ENCODE data around the gene ADAM15. TPM values are rescaled to one million over a fixed set of nuclear protein-coding genes. Genes with fewer than 3 reads are reported as not detected.

Gene ADAM15
- total and polyA plus RNA-seq, 2 donors (not counting 3 experiments of a cell fraction or from before 2014, with no cell fraction given) = 295 to 299 TPM

DNA sequence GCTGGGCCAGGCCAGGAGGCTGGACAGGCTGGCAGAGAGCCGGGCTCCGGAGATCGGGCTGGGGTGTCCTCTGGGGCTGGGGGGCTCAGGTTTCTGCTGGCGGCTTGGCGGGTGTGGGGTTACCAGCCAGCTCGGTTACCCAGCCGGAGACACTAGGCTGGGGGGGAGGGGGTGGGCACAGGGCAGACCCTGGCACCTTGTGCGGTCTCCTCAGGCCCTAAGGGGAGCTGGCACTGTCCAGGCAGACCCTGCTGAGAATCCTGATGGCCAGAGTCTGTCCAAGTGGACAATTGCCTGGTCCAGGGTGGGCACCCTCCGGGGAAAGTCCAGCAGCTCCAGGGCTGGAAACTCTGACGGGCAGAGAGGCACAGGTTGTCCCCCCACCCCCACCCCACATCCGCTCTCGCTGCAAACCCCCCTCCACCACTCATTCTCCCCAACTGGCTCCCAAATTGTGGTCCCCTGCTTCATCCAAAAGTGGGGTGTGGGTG is 41.9 kb upstream of the ADAM15 start:
- H3K27me3 ChIP-seq (ENCODE audit: control insufficient read depth in 2 of 2, insufficient read depth in 2 of 2, low read length in 2 of 2) = no peaks in the 10 kb centered on the region
- H3K79me2 ChIP-seq (ENCODE audit: control insufficient read depth, insufficient read depth, low read length) = peaks cover 11% of the 10 kb centered on the region
- H3K9ac ChIP-seq (replicated peaks; ENCODE audit: extremely low read depth, insufficient read depth, low read length) = no peak overlapping the region
- ChIA-PET POLR2A (no interaction called here), CTCF (interaction anchor here (4.3 kb wide), 1 partner anchor 8 kb away, joined by 40 read pairs; no protein-coding TSS in a partner anchor)
- dilution Hi-C loops (cut with MboI; ENCODE audit: extremely low pct_ligation_motif_present, low sequenced_read_pairs) (no loop called here), intact Hi-C loops (cut with micrococcal nuclease) (no loop called here)
- no TSS peak for BruUV-seq (replicated peaks)
- H2AFZ ChIP-seq (ENCODE audit: low read depth, low read length) = no peak overlapping the region
- TF ChIP-seq EZH2 (IDR thresholded peaks at IDR 0.05; ENCODE audit: borderline replicate concordance, low read depth, low read length, severe bottlenecking) (no peak), MYC (IDR thresholded peaks at IDR 0.05; ENCODE audit: low read depth, low read length) (no peak), POLR2AphosphoS5 (IDR thresholded peaks at IDR 0.05; ENCODE audit: insufficient read depth, low read depth, low read length) (no peak), POLR2A (IDR thresholded peaks at IDR 0.05; ENCODE audit: low read depth, low read length) (no peak), GATA2 (IDR thresholded peaks at IDR 0.05; ENCODE audit: insufficient read depth, insufficient read length, low read depth, low read length) (no peak), FOS (IDR thresholded peaks at IDR 0.05; ENCODE audit: borderline replicate concordance, insufficient read depth, low read length) (no peak), JUN (IDR thresholded peaks at IDR 0.05; ENCODE audit: borderline replicate concordance, insufficient read depth, insufficient read length, low read depth) (no peak)
- TF ChIP-seq, protein P1, sequence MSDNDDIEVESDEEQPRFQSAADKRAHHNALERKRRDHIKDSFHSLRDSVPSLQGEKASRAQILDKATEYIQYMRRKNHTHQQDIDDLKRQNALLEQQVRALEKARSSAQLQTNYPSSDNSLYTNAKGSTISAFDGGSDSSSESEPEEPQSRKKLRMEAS (IDR thresholded peaks at IDR 0.05; ENCODE audit: insufficient read depth, insufficient read length) = no peak
- TF ChIP-seq, protein P2, sequence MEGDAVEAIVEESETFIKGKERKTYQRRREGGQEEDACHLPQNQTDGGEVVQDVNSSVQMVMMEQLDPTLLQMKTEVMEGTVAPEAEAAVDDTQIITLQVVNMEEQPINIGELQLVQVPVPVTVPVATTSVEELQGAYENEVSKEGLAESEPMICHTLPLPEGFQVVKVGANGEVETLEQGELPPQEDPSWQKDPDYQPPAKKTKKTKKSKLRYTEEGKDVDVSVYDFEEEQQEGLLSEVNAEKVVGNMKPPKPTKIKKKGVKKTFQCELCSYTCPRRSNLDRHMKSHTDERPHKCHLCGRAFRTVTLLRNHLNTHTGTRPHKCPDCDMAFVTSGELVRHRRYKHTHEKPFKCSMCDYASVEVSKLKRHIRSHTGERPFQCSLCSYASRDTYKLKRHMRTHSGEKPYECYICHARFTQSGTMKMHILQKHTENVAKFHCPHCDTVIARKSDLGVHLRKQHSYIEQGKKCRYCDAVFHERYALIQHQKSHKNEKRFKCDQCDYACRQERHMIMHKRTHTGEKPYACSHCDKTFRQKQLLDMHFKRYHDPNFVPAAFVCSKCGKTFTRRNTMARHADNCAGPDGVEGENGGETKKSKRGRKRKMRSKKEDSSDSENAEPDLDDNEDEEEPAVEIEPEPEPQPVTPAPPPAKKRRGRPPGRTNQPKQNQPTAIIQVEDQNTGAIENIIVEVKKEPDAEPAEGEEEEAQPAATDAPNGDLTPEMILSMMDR (IDR thresholded peaks at IDR 0.05; ENCODE audit: extremely low read depth in 1 of 2, insufficient read depth in 1 of 2, low read depth in 1 of 2, low read length in 2 of 2) = no peak
- H3K9me1 ChIP-seq (replicated peaks; ENCODE audit: control insufficient read depth, extremely low read depth, insufficient read depth, low read length) = no peaks in the 10 kb centered on the region
- H3K4me3 ChIP-seq (replicated peaks in 1 of 3; ENCODE audit: insufficient read depth in 1 of 3, low read depth in 1 of 3, low read length in 3 of 3) = no peak overlapping the region
- no peaks in the 10 kb centered on the region for H4K20me1 ChIP-seq (replicated peaks; ENCODE audit: control insufficient read depth, extremely low read depth, insufficient read depth, low read length)
- H3K4me1 ChIP-seq (ENCODE audit: control insufficient read depth, extremely low read depth, insufficient read depth, low read length) = peaks cover 10% of the 10 kb centered on the region
- no peak for DNase-seq (ENCODE audit: low read depth, low spot score)
- no peaks in the 10 kb centered on the region for H3K36me3 ChIP-seq (ENCODE audit: control insufficient read depth in 2 of 2, extremely low read depth in 1 of 2, insufficient read depth in 2 of 2, low read length in 2 of 2)
- no peak overlapping the region for H3K27ac ChIP-seq (ENCODE audit: insufficient read depth, low read depth, low read length)
- H3K4me2 ChIP-seq (ENCODE audit: insufficient read depth, low read length) = no peak overlapping the region
- no peak for FAIRE-seq
- H3K9me3 ChIP-seq (replicated peaks; ENCODE audit: control insufficient read depth, insufficient read depth, low read length) = no peaks in the 10 kb centered on the region

Measured in endothelial cell of umbilical vein (primary cell).